HAP-1 (cell line): Measurements from ENCODE around the gene EARS2.
"Not testable (repeated sequence)": the region's sequence is repeated elsewhere in the genome, so short reads cannot be mapped to it uniquely, and the experiment has no call there.

Source experiments
- DNase-seq, 2 experiments: peaks; one replicate each; pipeline ENCODE4 v3.0.0-alpha.2; 2016 to 2020; ENCODE audit warnings: low spot score in 2 of 2
- H3K27me3 ChIP-seq: fragments of 250-450 bp; sonication (Bioruptor Pico); 2 replicates; pipeline ENCODE4 v1.5.1; 2020; ENCODE audit warnings: low read depth, mild to moderate bottlenecking, moderate library complexity
- H3K36me3 ChIP-seq: fragments of 250-450 bp; sonication (Bioruptor Pico); replicated peaks from 2 replicates; pipeline ENCODE4 v1.5.1; 2020; ENCODE audit warnings: mild to moderate bottlenecking
- H3K4me1 ChIP-seq: fragments of 250-450 bp; sonication (Bioruptor Pico); 2 replicates; pipeline ENCODE4 v1.5.1; 2020; ENCODE audit warnings: mild to moderate bottlenecking
- H3K4me3 ChIP-seq: fragments of 250-450 bp; sonication (Bioruptor Pico); 2 replicates; pipeline ENCODE4 v1.5.1; 2020; ENCODE audit warnings: mild to moderate bottlenecking, moderate library complexity
- H3K9me3 ChIP-seq: fragments of 250-450 bp; sonication (Bioruptor Pico); 2 replicates; pipeline ENCODE4 v1.5.1; 2020; ENCODE audit warnings: mild to moderate bottlenecking, moderate library complexity
- in situ Hi-C: fragments of 300-500 bp; cut with MboI; formaldehyde crosslinking; loops from 3 replicates; pipeline ENCODE4 v1.14.3; 2020; ENCODE audit warnings: low sequenced_read_pairs, inconsistent platforms, mixed read lengths

Gene EARS2

GRCh38 chr16:23557779-23558702 is 891 bp upstream of the EARS2 start:
- in situ Hi-C loops = no loop called here
- Histone ChIP-seq H3K27me3 (no peaks in the 10 kb centered on the region), H3K4me3 (peak overlapping the region; percentile 90), H3K4me1 (peaks cover 6% of the 10 kb centered on the region), H3K36me3 (peaks cover 56% of the 10 kb centered on the region), H3K9me3 (no peaks in the 10 kb centered on the region; the same call in 1 of the 2 replicates)
- DNase-seq = peak in 1 of 2 experiments; percentile 36

GRCh38 chr16:23554536-23554935 is 2.6 kb downstream of the EARS2 start:
- H3K9me3 ChIP-seq = no peaks in the 10 kb centered on the region; the same call in 1 of the 2 replicates
- no peaks in the 10 kb centered on the region for H3K27me3 ChIP-seq
- in situ Hi-C loops = no loop called here
- peaks cover 6% of the 10 kb centered on the region for H3K4me1 ChIP-seq
- DNase-seq = no peak
- no peak overlapping the region for H3K4me3 ChIP-seq
- peaks cover 54% of the 10 kb centered on the region for H3K36me3 ChIP-seq

- Histone ChIP-seq H3K4me3 (no peak overlapping the region), H3K9me3 (no peaks in the 10 kb centered on the region; the same call in 1 of the 2 replicates), H3K36me3 (peaks cover 63% of the 10 kb centered on the region), H3K4me1 (peaks cover 2% of the 10 kb centered on the region; the same call in 1 of the 2 replicates), H3K27me3 (no peaks in the 10 kb centered on the region)
- DNase-seq = no peak
- in situ Hi-C loops = no loop called here
These were observed 5.0 kb downstream of the EARS2 start for GRCh38 chr16:23552161-23552560.

GRCh38 chr16:23549938-23550337 is 7.2 kb downstream of the EARS2 start:
- in situ Hi-C loops = no loop called here
- no peaks in the 10 kb centered on the region for H3K27me3 ChIP-seq
- no peaks in the 10 kb centered on the region for H3K9me3 ChIP-seq
- H3K4me1 ChIP-seq = no peaks in the 10 kb centered on the region
- H3K36me3 ChIP-seq = peaks cover 76% of the 10 kb centered on the region
- DNase-seq = no peak
- no peak overlapping the region for H3K4me3 ChIP-seq

GRCh38 chr16:23544436-23544835 is 12.7 kb downstream of the EARS2 start:
- no peaks in the 10 kb centered on the region for H3K27me3 ChIP-seq
- in situ Hi-C loops = no loop called here
- no peak for DNase-seq
- H3K4me1 ChIP-seq = no peaks in the 10 kb centered on the region
- H3K4me3 ChIP-seq = no peak overlapping the region
- H3K36me3 ChIP-seq = peaks cover 66% of the 10 kb centered on the region
- no peaks in the 10 kb centered on the region for H3K9me3 ChIP-seq

GRCh38 chr16:23540817-23541178 is 16.4 kb downstream of the EARS2 start:
- H3K4me3 ChIP-seq, H3K9me3 ChIP-seq, H3K27me3 ChIP-seq, in situ Hi-C loops, H3K4me1 ChIP-seq, DNase-seq: not testable (repeated sequence)
- H3K36me3 ChIP-seq = peaks cover 53% of the 10 kb centered on the region

- H3K4me3 ChIP-seq = no peak overlapping the region
- in situ Hi-C loops = no loop called here
- H3K9me3 ChIP-seq = no peaks in the 10 kb centered on the region
- H3K4me1 ChIP-seq = no peaks in the 10 kb centered on the region
- H3K36me3 ChIP-seq = peaks cover 53% of the 10 kb centered on the region
- no peak for DNase-seq
- H3K27me3 ChIP-seq = no peaks in the 10 kb centered on the region
These were observed 16.9 kb downstream of the EARS2 start for GRCh38 chr16:23539984-23540816.

GRCh38 chr16:23538919-23539278 is 18.3 kb downstream of the EARS2 start:
- Histone ChIP-seq H3K4me3 (no peak overlapping the region), H3K36me3 (peaks cover 61% of the 10 kb centered on the region), H3K27me3 (no peaks in the 10 kb centered on the region), H3K4me1 (no peaks in the 10 kb centered on the region), H3K9me3 (no peaks in the 10 kb centered on the region)
- in situ Hi-C loops = no loop called here
- no peak for DNase-seq

GRCh38 chr16:23537390-23537789 is 19.8 kb downstream of the EARS2 start:
- DNase-seq = no peak
- Histone ChIP-seq H3K27me3 (no peaks in the 10 kb centered on the region), H3K4me1 (no peaks in the 10 kb centered on the region), H3K4me3 (no peak overlapping the region), H3K9me3 (no peaks in the 10 kb centered on the region), H3K36me3 (peaks cover 64% of the 10 kb centered on the region)
- in situ Hi-C loops = no loop called here

- no peaks in the 10 kb centered on the region for H3K9me3 ChIP-seq
- no peak overlapping the region for H3K4me3 ChIP-seq
- no peaks in the 10 kb centered on the region for H3K27me3 ChIP-seq
- H3K4me1 ChIP-seq = no peaks in the 10 kb centered on the region
- in situ Hi-C loops = no loop called here
- DNase-seq = no peak
- peaks cover 70% of the 10 kb centered on the region for H3K36me3 ChIP-seq
These were observed 21.2 kb downstream of the EARS2 start for GRCh38 chr16:23535901-23536300.

- Histone ChIP-seq H3K27me3 (no peaks in the 10 kb centered on the region), H3K9me3 (no peaks in the 10 kb centered on the region), H3K4me1 (no peaks in the 10 kb centered on the region), H3K36me3 (peaks cover 65% of the 10 kb centered on the region), H3K4me3 (no peak overlapping the region)
- in situ Hi-C loops = no loop called here
- DNase-seq = no peak
These were observed 22.0 kb downstream of the EARS2 start for GRCh38 chr16:23534868-23535860.

GRCh38 chr16:23532448-23532847 is 24.7 kb downstream of the EARS2 start:
- Histone ChIP-seq H3K4me3 (no peak overlapping the region), H3K36me3 (peaks cover 68% of the 10 kb centered on the region), H3K9me3 (no peaks in the 10 kb centered on the region), H3K27me3 (no peaks in the 10 kb centered on the region), H3K4me1 (no peaks in the 10 kb centered on the region)
- DNase-seq = no peak
- in situ Hi-C loops = no loop called here

GRCh38 chr16:23530062-23530461 is 27.1 kb downstream of the EARS2 start:
- Histone ChIP-seq H3K27me3 (no peaks in the 10 kb centered on the region), H3K4me1 (no peaks in the 10 kb centered on the region), H3K4me3 (no peak overlapping the region), H3K9me3 (no peaks in the 10 kb centered on the region), H3K36me3 (peaks cover 68% of the 10 kb centered on the region)
- in situ Hi-C loops = no loop called here
- no peak for DNase-seq
